Coronary artery (tissue), 2 donors: ENCODE measurements around the gene EFCAB12.

Experiments used
- DNase-seq: peaks from one replicate; pipeline ENCODE4 v3.0.0-alpha.2; 2017; ENCODE audit warnings: low spot score
- H3K27ac ChIP-seq, 2 donors: fragments of 200-600 bp; sonication (generic); one replicate each; pipeline ENCODE4 v1.5.1; 2016 to 2019
- H3K4me3 ChIP-seq: fragments of 200-600 bp; sonication (generic); 2 replicates; pipeline ENCODE4 v1.5.1; 2016; ENCODE audit warnings: mild to moderate bottlenecking, moderate library complexity
- TF ChIP-seq, protein P1 (sequence below): fragments of 200-600 bp; sonication (generic); IDR thresholded peaks from one replicate; pipeline ENCODE4 v1.5.1; 2019; ENCODE audit warnings: antibody characterized with exemption

The EFCAB12 gene

DNA sequence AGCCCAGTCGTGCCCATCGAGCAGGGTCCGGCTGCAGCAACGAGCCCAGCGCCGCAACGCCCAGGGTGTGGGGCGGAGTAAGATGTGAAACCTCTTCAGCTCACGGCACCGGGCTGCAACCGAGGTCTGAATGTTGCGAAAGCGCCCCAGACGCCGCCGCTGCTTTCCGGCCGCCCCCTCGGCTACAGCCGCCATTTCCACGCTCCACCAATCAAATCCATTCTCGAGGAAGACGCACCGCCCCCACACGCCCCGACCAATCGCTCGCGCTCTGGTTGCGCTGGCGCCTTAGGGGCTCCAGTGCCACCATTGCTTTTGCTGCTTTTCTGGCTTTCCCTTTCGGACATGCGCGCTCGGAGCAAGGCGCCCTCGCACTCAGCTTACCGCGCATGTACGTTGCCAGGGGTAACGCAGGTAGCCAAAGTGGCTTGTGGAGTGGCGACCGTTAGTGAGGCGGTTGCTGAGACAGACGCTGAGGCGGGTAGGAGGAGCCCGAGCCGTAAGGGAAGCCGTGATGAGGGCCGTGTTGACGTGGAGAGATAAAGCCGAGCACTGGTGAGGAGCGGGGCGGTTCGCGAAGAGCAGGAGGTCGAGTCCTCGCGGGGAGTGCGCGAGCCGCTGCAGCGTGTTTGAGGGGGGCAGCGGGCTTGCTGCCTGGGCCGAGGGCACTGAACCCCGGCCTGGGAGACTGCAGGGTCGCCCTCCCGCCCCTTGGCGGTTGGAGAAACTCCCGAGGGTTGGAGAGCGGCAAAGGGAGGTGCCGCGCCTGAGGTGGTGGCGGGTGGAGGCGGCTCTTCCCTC, 11.6 kb upstream of the EFCAB12 start, which contains the start of the genes IFT122 and MBD4:
Gene IFT122 (plus strand): TSS at position 408 of the 801 bp plus-strand sequence. CDS start 107 bp downstream, at position 515.
Gene MBD4 (minus strand): TSS at position 132 of the 801 bp plus-strand sequence. CDS start 115 bp downstream, at position 17.
- TF ChIP-seq, protein P1, sequence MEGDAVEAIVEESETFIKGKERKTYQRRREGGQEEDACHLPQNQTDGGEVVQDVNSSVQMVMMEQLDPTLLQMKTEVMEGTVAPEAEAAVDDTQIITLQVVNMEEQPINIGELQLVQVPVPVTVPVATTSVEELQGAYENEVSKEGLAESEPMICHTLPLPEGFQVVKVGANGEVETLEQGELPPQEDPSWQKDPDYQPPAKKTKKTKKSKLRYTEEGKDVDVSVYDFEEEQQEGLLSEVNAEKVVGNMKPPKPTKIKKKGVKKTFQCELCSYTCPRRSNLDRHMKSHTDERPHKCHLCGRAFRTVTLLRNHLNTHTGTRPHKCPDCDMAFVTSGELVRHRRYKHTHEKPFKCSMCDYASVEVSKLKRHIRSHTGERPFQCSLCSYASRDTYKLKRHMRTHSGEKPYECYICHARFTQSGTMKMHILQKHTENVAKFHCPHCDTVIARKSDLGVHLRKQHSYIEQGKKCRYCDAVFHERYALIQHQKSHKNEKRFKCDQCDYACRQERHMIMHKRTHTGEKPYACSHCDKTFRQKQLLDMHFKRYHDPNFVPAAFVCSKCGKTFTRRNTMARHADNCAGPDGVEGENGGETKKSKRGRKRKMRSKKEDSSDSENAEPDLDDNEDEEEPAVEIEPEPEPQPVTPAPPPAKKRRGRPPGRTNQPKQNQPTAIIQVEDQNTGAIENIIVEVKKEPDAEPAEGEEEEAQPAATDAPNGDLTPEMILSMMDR = no peak
- DNase-seq = peak; percentile 99
- peak within 1 kb of the TSS; percentile 75 to 99 for H3K27ac ChIP-seq
- H3K4me3 ChIP-seq = peak within 1 kb of the TSS; percentile 100

DNA sequence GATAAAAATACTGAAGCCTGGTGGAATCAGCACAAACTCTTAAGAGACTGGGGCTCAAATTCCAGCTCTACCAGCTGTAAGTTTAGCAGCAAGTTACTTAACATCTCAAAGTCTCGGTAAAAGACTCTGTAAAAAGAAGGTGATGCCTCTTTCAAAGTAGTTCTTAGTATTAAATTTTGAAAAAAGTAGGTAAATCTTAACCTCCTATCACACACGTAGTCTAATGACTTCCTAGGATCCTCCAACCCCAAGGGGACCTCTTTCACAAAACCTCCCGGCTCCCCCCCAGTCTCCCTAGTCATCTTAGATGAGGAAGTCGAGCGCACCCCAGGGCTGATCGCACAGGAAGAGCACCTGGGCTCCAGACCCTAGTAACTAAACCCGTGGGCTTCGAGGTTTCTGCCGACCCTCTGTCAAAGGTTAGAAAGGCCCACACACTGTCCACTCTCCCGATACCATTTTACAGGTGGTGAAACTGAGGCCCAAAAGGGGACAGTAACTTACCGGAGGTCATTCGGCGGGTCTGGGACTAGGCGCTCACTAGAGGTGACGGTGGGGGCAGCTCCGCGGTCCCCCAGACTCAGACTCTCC, 10.9 kb upstream of the EFCAB12 start:
- Histone ChIP-seq H3K27ac (peak overlapping the region; percentile 75 to 99), H3K4me3 (peak overlapping the region; percentile 100)
- TF ChIP-seq, protein P1 = no peak
- DNase-seq = no peak

DNA sequence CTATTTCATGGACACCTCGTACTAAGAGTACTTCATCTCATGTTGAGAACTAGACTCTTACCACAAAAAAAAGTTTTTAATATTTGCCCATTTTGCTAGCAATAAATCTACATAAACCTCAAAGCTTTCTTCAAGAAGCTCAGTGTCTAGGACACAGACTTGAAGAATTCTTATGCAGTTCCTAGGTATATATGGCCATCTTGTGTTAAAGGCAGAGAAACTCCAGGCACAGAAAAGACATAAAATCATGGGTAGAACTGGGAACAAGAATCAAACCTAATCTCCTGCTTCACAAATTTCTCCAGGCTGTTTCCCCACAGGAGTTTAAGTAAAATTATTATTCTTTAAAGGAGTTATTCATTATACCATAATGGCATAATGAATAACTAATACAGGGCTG, 6.9 kb upstream of the EFCAB12 start:
- H3K27ac ChIP-seq = no peak overlapping the region
- H3K4me3 ChIP-seq = no peak overlapping the region
- DNase-seq = no peak
- TF ChIP-seq, protein P1 = no peak

DNA sequence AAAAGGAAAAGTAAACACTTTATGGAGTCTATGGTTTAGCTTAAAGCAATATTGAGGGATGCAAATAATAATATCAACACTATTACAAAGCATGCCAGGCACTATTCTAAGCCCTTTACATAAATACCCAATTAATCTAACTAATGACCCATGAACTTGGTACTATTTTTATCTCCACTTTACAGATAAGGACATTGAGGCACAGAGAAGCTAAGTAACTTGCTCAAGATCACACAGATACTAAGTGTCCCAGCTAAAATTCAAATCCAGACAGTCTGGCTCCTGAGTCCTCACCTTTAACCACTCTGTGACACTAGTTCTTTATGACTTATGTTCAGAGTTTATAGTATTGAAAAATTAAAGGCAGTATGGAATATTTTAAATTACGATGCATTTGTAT, 5.7 kb upstream of the EFCAB12 start:
- Histone ChIP-seq H3K27ac (no peak overlapping the region), H3K4me3 (no peak overlapping the region)
- TF ChIP-seq, protein P1 = no peak
- no peak for DNase-seq

DNA sequence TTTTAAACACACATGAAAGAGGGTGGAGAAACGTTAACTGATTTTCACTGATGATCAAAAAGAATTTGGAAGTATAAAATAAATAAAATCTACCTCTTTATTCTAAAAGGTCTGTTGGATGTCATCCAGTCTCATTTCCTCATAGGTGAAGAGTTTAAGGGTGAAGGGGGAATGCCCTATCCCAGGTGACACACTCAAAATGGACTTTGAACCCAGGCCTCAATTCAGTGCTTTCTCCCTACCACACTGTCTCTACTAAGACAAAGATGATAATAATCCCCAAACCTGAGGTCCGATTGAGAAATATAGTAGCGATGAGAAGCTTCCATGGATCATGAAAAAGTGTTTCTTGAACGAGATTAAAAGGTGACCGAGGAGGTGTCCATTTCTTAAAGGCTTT, 5.1 kb upstream of the EFCAB12 start:
- TF ChIP-seq, protein P1 = no peak
- no peak overlapping the region for H3K27ac ChIP-seq
- no peak for DNase-seq

DNA sequence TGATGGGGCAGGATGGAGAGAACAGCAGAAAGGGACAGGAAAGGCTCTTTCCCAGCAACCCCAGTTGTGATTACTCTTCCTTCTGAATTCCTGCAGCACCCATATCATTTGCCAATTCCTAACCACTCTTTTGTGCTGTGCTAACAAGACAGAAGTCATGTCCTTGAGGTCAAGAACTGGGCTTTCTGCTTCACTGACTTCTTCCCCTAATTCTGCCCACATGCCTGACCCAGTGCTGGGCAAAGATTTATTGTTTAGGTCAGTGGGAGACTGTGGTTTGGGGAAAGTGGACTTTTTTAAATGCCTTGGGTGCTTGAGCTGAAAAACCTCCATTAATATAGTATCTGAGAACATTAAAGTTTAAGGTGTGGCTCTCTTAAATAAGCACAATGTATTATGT, 4.2 kb upstream of the EFCAB12 start:
- Histone ChIP-seq H3K4me3 (no peak overlapping the region), H3K27ac (no peak overlapping the region)
- DNase-seq = no peak
- TF ChIP-seq, protein P1 = no peak

More for the DNA sequence above, 5.1 kb upstream of the EFCAB12 start:
- H3K4me3 ChIP-seq = no peak overlapping the region
